ENCODE data around the gene SH3BP4.

SH3BP4 gene

GRCh38 chr2:234985608-234986245 lies 33.9 kb downstream of the SH3BP4 start:
- no peak for DNase-seq (ENCODE audit: low spot score)

- DNase-seq (ENCODE audit: low spot score): no peak
Measured at GRCh38 chr2:234986390-234986789, 34.6 kb downstream of the SH3BP4 start.

GRCh38 chr2:234986876-234987720 lies 35.3 kb downstream of the SH3BP4 start:
- DNase-seq (ENCODE audit: low spot score): no peak

GRCh38 chr2:234987754-234988153 lies 35.9 kb downstream of the SH3BP4 start:
- no peak for DNase-seq (ENCODE audit: low spot score)

- DNase-seq (ENCODE audit: low spot score): no peak
Measured at GRCh38 chr2:234988491-234988890, 36.7 kb downstream of the SH3BP4 start.

GRCh38 chr2:234989183-234989701 lies 37.4 kb downstream of the SH3BP4 start:
- no peak for DNase-seq (ENCODE audit: low spot score)

- no peak for DNase-seq (ENCODE audit: low spot score)
Measured at GRCh38 chr2:234990300-234990699, 38.5 kb downstream of the SH3BP4 start.

GRCh38 chr2:234991290-234991689 lies 39.5 kb downstream of the SH3BP4 start:
- DNase-seq (ENCODE audit: low spot score): no peak

GRCh38 chr2:234991793-234992192 lies 40.0 kb downstream of the SH3BP4 start:
- no peak for DNase-seq (ENCODE audit: low spot score)

GRCh38 chr2:234992196-234992595 lies 40.4 kb downstream of the SH3BP4 start:
- DNase-seq (ENCODE audit: low spot score): no peak

- no peak for DNase-seq (ENCODE audit: low spot score)
Measured at GRCh38 chr2:234992624-234993349, 41.0 kb downstream of the SH3BP4 start.

GRCh38 chr2:234993541-234993981 lies 41.7 kb downstream of the SH3BP4 start:
- DNase-seq (ENCODE audit: low spot score): no peak

- DNase-seq (ENCODE audit: low spot score): no peak
Measured at GRCh38 chr2:234994438-234995321, 42.9 kb downstream of the SH3BP4 start.

GRCh38 chr2:234995332-234996068 lies 43.7 kb downstream of the SH3BP4 start:
- DNase-seq (ENCODE audit: low spot score): no peak

- no peak for DNase-seq (ENCODE audit: low spot score)
Measured at GRCh38 chr2:234996069-234996940, 44.5 kb downstream of the SH3BP4 start.

GRCh38 chr2:234996941-234997270 lies 45.1 kb downstream of the SH3BP4 start:
- DNase-seq (ENCODE audit: low spot score): no peak

GRCh38 chr2:234997389-234997788 lies 45.6 kb downstream of the SH3BP4 start:
- DNase-seq (ENCODE audit: low spot score): no peak

GRCh38 chr2:234998404-234999211 lies 46.8 kb downstream of the SH3BP4 start:
- no peak for DNase-seq (ENCODE audit: low spot score)
